Stomach (tissue), 9 donors: ENCODE data around the gene KANSL1. TPM values are rescaled to one million over a fixed set of nuclear protein-coding genes. Genes with fewer than 3 reads are reported as not detected.

ENCODE experiments used
- DNase-seq, 2 donors: peaks; one replicate each; pipeline versions ENCODE4 v3.0.0 to v3.0.0-alpha.2; 2013 to 2019
- H3K27ac ChIP-seq, 5 donors: fragments of 200-600 bp in 4 of 5; sonication (generic) in 4 of 5; one replicate each; pipeline ENCODE4 v1.5.1; 2013 to 2019; ENCODE audit warnings: mild to moderate bottlenecking in 1 of 5, moderate library complexity in 1 of 5
- H3K27me3 ChIP-seq, 3 donors: fragments of 200-600 bp; sonication (generic); one replicate each; pipeline ENCODE4 v1.5.1; 2017 to 2019; ENCODE audit warnings: mixed run types in 1 of 3
- H3K36me3 ChIP-seq, 4 donors: fragments of 200-600 bp; sonication (generic); 1 replicate in 3 of 4; 2 replicates in 1 of 4; pipeline ENCODE4 v1.5.1; 2016 to 2019
- H3K4me1 ChIP-seq, 4 donors: fragments of 200-600 bp; sonication (generic); one replicate each; pipeline ENCODE4 v1.5.1; 2016 to 2019
- H3K4me3 ChIP-seq, 4 donors: fragments of 200-600 bp; sonication (generic) in 3 of 4; one replicate each; pipeline ENCODE4 v1.5.1; 2016 to 2019; ENCODE audit warnings: mild to moderate bottlenecking in 1 of 4
- H3K9me3 ChIP-seq, 4 donors: fragments of 200-600 bp; sonication (generic); one replicate each; pipeline ENCODE4 v1.5.1; 2016 to 2019
- CTCF ChIP-seq, 7 experiments: fragments of 450-650 bp in 4 of 7; fragments of 200-600 bp in 3 of 7; sonication (generic) in 3 of 7; IDR thresholded peaks; one replicate each; pipeline ENCODE4 v1.5.1; 2016 to 2019; ENCODE audit warnings: antibody characterized with exemption in 7 of 7, control low read depth in 2 of 7, mild to moderate bottlenecking in 1 of 7
- EP300 ChIP-seq: sonication (generic); formaldehyde crosslinking; IDR thresholded peaks from one replicate; pipeline ENCODE4 v1.6.1; 2017; ENCODE audit warnings: antibody characterized with exemption
- POLR2A ChIP-seq, 4 donors: fragments of 450-650 bp; IDR thresholded peaks; one replicate each; pipeline ENCODE4 v1.6.1; 2016; ENCODE audit warnings: antibody characterized with exemption in 4 of 4, control low read depth in 2 of 4, mild to moderate bottlenecking in 1 of 4, moderate library complexity in 1 of 4
- POLR2AphosphoS5 ChIP-seq, 3 donors: sonication (generic); formaldehyde crosslinking; IDR thresholded peaks; one replicate each; pipeline ENCODE4 v1.6.1; 2016; ENCODE audit warnings: antibody characterized with exemption in 3 of 3
- WGBS, 5 donors: extraction: QIAGEN DNeasy Blood & Tissue Kit in 3 of 5; methylation state at CpG; one replicate each; pipeline versions ENCODE4 v1.1.5 to v1.1.7; 2013 to 2018; 5-methylcytosine and 5-hydroxymethylcytosine counted together
- intact Hi-C: fragments of 100-400 bp; cut with DNase I; formaldehyde crosslinking; loops from one replicate; pipeline ENCODE4 v1.15.1; 2023; ENCODE audit warnings: low total_unique reads
- polyA plus RNA-seq, 3 donors: library from polyadenylated mRNA; stranded (reverse); fragments of 200-250 nt; gene quantifications; one replicate each; pipeline ENCODE4 v1.2.3, GENCODE V29; 2013
- total RNA-seq, 5 donors: library from RNA; depleted of rRNA; stranded (reverse); fragments of >200 nt; gene quantifications; one replicate each; pipeline versions ENCODE4 v1.1.0 to v1.2.3, GENCODE V29; 2014 to 2016
- donor health status: healthy with polysubstance abuse.
- donor health status: Bipolar disorder and iron deficiency.
- donor health status: healthy.

Gene KANSL1
- total and polyA plus RNA-seq, 8 donors: 9.2 to 288 (median 127) TPM

- H3K27me3 ChIP-seq: no peaks in the 10 kb centered on the region
- 72 to 84% (median 76%) methylated on average over 3 of the region's 3 CpGs for WGBS, 5 donors
- no peaks in the 10 kb centered on the region for H3K4me1 ChIP-seq
- no peaks in the 10 kb centered on the region for H3K36me3 ChIP-seq
- no peak overlapping the region for H3K4me3 ChIP-seq
- no peak for TF ChIP-seq POLR2AphosphoS5 (IDR thresholded peaks at IDR 0.05)
- TF ChIP-seq POLR2A (IDR thresholded peaks at IDR 0.05): no peak
- TF ChIP-seq CTCF (IDR thresholded peaks at IDR 0.05): no peak
- H3K27ac ChIP-seq: no peak overlapping the region
- no peak for DNase-seq
- H3K9me3 ChIP-seq: no peaks in the 10 kb centered on the region
- intact Hi-C loops: no loop called here
These were observed 203.5 kb downstream of the KANSL1 start for GRCh38 chr17:45989759-45990158.

GRCh38 chr17:45987706-45988105 lies 205.5 kb downstream of the KANSL1 start:
- Histone ChIP-seq H3K27me3 (peaks cover 0 to 14% (median 2%) of the 10 kb centered on the region in 3 donors), H3K9me3 (no peaks in the 10 kb centered on the region)

GRCh38 chr17:45986056-45986455 lies 207.2 kb downstream of the KANSL1 start:
- no peak overlapping the region for H3K27ac ChIP-seq
- no peak overlapping the region for H3K4me3 ChIP-seq
- TF ChIP-seq POLR2AphosphoS5 (IDR thresholded peaks at IDR 0.05) (no peak), POLR2A (IDR thresholded peaks at IDR 0.05) (no peak), EP300 (no peak), CTCF (IDR thresholded peaks at IDR 0.05) (no peak)
- intact Hi-C loops: no loop called here
- WGBS, 5 donors: 78 to 86% (median 84%) methylated on average over 4 of the region's 4 CpGs
- H3K4me1 ChIP-seq: no peaks in the 10 kb centered on the region
- H3K9me3 ChIP-seq: no peaks in the 10 kb centered on the region
- H3K36me3 ChIP-seq: no peaks in the 10 kb centered on the region
- peaks cover 0 to 20% (median 5%) of the 10 kb centered on the region in 3 donors for H3K27me3 ChIP-seq
- DNase-seq: no peak

More at GRCh38 chr17:45987706-45988105, 205.5 kb downstream of the KANSL1 start:
- no peak for DNase-seq
- H3K27ac ChIP-seq: no peak overlapping the region
- intact Hi-C loops: no loop called here
- no peaks in the 10 kb centered on the region for H3K4me1 ChIP-seq
- TF ChIP-seq POLR2AphosphoS5 (IDR thresholded peaks at IDR 0.05) (no peak), CTCF (IDR thresholded peaks at IDR 0.05) (no peak), EP300 (no peak), POLR2A (IDR thresholded peaks at IDR 0.05) (no peak)
- WGBS, 5 donors: 76 to 89% (median 85%) methylated on average over 4 to 5 of the region's 5 CpGs
- no peaks in the 10 kb centered on the region for H3K36me3 ChIP-seq
- no peak overlapping the region for H3K4me3 ChIP-seq

- H3K27ac ChIP-seq: no peak overlapping the region
- H3K9me3 ChIP-seq: no peaks in the 10 kb centered on the region
- no peaks in the 10 kb centered on the region for H3K36me3 ChIP-seq
- peaks cover 0 to 20% (median 5%) of the 10 kb centered on the region in 3 donors for H3K27me3 ChIP-seq
- no peaks in the 10 kb centered on the region for H3K4me1 ChIP-seq
- intact Hi-C loops: no loop called here
- 74 to 87% (median 81%) methylated on average over 4 of the region's 4 CpGs for WGBS, 5 donors
- no peak for DNase-seq
- no peak overlapping the region for H3K4me3 ChIP-seq
- TF ChIP-seq POLR2AphosphoS5 (IDR thresholded peaks at IDR 0.05) (no peak), POLR2A (IDR thresholded peaks at IDR 0.05) (no peak), EP300 (no peak), CTCF (IDR thresholded peaks at IDR 0.05) (no peak)
These were observed 207.8 kb downstream of the KANSL1 start for GRCh38 chr17:45985447-45985846.
